ENCODE results near the gene ZSCAN25.

The ZSCAN25 gene

DNA sequence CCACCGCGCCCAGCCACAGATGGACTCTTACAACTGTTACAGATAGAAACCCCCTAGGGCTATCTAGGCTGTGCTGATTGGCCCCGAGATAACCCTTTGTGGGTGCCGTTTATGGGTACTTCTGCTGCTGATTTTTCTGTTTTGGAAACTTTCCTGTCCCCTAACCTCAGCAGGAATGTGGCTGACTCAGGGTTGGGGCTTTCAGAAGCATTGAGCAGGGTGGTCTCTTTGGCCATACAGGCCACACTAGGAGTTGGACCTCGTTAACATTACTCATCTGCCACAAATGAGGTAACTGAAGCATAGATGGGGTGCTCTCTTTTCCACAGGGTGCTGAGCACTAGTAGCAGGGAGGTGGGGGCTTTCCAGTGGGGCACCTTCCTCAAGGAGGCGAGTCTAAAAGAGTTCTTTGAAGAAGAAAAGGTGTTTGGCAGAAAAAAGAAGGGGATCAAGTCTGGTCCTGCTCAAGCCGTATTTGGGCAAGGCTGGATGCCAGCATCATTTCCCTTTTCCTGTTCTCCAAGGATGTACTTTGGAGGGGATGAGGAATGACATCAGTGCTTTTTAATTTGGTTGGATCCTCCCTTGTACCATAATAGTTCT lies 6.4 kb downstream of the ZSCAN25 start:
- DNase-seq (ENCODE audit: low read depth, low spot score): no peak
- no peak overlapping the region for H3K4me3 ChIP-seq (ENCODE audit: low read depth, low read length)
- in situ Hi-C loops (cut with HindIII; ENCODE audit: low sequenced_read_pairs): no loop called here
- TF ChIP-seq, protein P1, sequence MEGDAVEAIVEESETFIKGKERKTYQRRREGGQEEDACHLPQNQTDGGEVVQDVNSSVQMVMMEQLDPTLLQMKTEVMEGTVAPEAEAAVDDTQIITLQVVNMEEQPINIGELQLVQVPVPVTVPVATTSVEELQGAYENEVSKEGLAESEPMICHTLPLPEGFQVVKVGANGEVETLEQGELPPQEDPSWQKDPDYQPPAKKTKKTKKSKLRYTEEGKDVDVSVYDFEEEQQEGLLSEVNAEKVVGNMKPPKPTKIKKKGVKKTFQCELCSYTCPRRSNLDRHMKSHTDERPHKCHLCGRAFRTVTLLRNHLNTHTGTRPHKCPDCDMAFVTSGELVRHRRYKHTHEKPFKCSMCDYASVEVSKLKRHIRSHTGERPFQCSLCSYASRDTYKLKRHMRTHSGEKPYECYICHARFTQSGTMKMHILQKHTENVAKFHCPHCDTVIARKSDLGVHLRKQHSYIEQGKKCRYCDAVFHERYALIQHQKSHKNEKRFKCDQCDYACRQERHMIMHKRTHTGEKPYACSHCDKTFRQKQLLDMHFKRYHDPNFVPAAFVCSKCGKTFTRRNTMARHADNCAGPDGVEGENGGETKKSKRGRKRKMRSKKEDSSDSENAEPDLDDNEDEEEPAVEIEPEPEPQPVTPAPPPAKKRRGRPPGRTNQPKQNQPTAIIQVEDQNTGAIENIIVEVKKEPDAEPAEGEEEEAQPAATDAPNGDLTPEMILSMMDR (IDR thresholded peaks at IDR 0.05; ENCODE audit: low read depth, low read length): no peak

DNA sequence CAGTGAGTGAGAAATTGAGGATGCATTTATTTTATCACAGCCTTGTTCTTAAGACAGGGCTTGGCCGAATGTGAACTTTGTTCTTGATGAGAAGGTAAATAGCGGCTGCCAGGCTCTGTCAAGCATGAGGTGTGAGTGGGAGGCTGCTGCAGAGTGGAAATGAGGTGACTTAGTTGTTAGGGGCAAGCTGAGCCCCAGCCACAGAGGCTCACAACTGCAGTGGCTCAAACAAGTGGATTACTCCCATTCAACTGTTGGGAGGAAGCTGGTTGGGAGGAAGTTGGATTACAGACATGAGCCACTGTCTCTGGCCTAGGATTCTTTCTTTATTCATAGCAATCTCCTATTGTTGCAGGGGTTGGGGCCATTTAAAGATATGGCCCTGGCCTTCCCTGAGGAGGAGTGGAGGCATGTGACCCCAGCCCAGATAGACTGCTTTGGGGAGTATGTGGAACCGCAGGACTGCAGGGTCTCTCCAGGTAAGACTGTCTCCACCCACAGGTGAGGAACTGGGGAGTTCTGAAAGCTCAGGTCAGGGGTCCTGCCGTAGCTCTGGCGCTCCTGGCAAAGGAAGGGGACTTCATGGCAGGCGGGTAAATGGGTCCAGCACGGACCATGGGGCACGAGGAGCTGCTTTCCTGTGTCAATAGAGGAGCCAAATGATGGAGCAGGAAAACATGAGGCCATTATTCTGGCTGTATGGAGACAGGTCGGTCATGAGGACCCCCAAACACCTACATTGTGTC lies 7.1 kb downstream of the ZSCAN25 start:
- TF ChIP-seq, protein P1 (IDR thresholded peaks at IDR 0.05; ENCODE audit: low read depth, low read length): no peak
- H3K4me3 ChIP-seq (ENCODE audit: low read depth, low read length): no peak overlapping the region
- in situ Hi-C loops (cut with HindIII; ENCODE audit: low sequenced_read_pairs): no loop called here
- DNase-seq (ENCODE audit: low read depth, low spot score): no peak

DNA sequence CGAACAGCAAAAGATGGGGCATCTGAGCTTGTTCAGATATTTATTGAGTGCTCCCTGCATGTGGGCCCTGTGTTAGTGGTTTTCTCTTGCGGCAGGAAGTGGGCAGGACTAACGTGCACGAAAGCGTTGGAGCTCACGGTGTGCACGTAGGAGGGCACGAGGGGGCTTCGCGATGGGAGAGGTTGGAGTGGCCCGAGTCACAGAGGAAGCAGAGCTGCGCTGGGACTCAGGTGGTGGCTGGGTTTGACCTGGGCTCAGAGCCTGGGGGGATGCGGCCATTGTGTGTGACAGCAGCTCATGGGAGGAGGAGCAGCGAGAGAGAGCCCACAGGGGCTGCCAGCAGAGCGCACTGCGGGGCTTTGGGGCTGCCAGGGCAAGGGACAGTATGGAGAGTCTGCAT lies 7.7 kb downstream of the ZSCAN25 start:
- H3K4me3 ChIP-seq (ENCODE audit: low read depth, low read length): no peak overlapping the region
- in situ Hi-C loops (cut with HindIII; ENCODE audit: low sequenced_read_pairs): no loop called here
- TF ChIP-seq, protein P1 (IDR thresholded peaks at IDR 0.05; ENCODE audit: low read depth, low read length): no peak

DNA sequence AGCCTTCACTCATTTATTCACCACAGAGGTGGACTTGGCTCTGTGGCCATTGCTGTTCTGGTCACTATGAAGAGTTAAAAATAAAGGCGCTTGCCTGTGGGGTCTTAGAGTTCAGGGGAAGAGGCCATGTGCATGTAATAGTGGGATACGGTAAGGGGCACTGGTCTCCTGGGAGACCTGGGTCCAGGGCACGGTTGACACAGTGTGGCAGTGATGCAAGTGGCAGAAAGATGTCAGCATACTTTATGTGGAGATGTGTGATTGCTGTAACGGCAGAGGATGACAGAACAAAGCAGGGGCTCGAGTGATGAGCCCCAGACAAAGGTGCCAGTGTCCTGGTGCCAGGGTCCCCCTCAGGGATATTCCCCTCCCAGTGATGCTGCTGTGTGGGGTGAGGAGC lies 8.6 kb downstream of the ZSCAN25 start:
- in situ Hi-C loops (cut with HindIII; ENCODE audit: low sequenced_read_pairs): no loop called here
- TF ChIP-seq, protein P1 (IDR thresholded peaks at IDR 0.05; ENCODE audit: low read depth, low read length): no peak
- H3K4me3 ChIP-seq (ENCODE audit: low read depth, low read length): no peak overlapping the region
- no peak for DNase-seq (ENCODE audit: low read depth, low spot score)

More for the DNA sequence above, 7.7 kb downstream of the ZSCAN25 start:
- DNase-seq (ENCODE audit: low read depth, low spot score): no peak

DNA sequence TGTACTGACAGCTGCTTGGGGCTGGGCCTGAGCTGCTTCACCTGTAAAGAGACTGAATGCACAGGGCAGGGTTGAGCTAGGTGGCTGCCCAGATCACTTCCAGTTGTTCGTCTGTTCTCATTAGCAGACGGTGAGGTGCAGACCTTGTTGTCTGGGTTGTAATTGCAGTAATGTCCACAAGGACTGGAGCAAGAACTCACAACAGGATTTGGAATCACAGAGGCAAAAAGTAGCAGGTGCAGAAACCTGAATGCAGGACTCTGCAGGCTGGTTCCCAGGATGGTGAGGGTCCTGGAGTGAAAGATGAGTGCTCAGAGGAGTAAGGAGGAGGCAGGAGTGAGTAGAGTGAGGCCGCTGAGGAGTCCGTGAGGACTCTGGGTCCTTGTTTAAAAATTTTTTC lies 9.2 kb downstream of the ZSCAN25 start:
- in situ Hi-C loops (cut with HindIII; ENCODE audit: low sequenced_read_pairs): no loop called here
- no peak overlapping the region for H3K4me3 ChIP-seq (ENCODE audit: low read depth, low read length)
- TF ChIP-seq, protein P1 (IDR thresholded peaks at IDR 0.05; ENCODE audit: low read depth, low read length): no peak
- DNase-seq (ENCODE audit: low read depth, low spot score): no peak

DNA sequence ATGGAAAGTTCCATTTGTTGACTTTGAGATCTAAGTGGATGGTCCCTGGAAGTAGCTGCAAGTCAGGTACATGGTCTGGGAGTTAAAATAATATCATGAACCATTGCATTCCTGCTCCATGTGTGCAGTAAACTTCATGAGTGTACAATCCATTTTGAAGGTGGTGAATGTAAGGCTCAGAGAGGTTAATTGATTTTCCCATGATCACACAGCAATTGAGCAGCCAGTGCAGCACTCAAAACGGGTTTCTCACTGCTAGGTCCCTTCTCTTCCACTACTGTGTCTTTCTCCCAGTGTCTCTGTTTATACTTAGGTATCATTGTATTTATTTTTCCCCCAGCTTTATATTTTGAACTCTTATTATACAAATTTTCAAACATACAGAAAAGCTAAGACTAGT lies 9.9 kb downstream of the ZSCAN25 start:
- DNase-seq (ENCODE audit: low read depth, low spot score): no peak
- in situ Hi-C loops (cut with HindIII; ENCODE audit: low sequenced_read_pairs): no loop called here
- TF ChIP-seq, protein P1 (IDR thresholded peaks at IDR 0.05; ENCODE audit: low read depth, low read length): no peak
- H3K4me3 ChIP-seq (ENCODE audit: low read depth, low read length): no peak overlapping the region

All from astrocyte of the spinal cord (primary cell).